ENCODE data around the gene CRYZL1. TPM values are rescaled to one million over a fixed set of nuclear protein-coding genes. Genes with fewer than 3 reads are reported as not detected.

The CRYZL1 gene
- total RNA-seq, 1 experiment from 2014 or later = 35.2 TPM

DNA sequence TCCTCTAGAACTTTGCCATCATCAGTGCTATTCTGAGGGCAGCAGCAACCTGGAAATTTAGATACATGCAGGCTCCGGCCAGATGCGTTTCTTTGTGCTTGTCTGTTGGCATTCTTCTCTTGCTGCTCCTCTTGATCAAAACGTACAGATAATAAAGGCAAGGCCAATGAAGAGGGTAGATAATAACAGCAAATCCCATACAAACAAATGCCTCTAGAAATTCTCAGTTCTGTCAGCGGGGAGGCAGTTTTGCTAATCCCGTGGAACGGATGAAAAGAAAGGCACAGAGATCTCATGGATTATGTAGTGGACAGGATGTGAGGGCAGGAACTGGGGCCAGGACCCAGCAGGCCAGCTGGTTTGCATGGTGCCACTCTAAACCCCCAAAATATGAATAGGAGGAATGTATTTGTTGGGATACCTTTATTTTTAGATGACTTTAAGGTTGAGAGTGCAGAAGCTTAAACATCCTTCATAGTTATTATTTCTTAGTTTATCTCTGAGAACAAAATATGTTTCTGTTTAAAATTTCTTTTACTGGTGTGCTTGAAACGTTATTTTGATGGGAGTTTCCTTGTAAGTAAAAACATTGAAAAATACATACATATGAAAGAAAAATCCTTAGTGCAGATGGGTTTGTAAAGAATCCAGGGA is 2.2 kb upstream of the CRYZL1 start:
- H3K4me3 Mint-ChIP-seq (ENCODE audit: unreplicated experiment) = peak overlapping the region; percentile 71
- ChIA-PET POLR2A (interaction anchor here (0.6 to 3.9 kb wide), 10 partner anchors 12 to 271 kb away, joined by 3 to 42 read pairs (median 4); no protein-coding TSS in a partner anchor), CTCF (interaction anchor here (1.0 to 1.5 kb wide), 2 partner anchors 22 to 38 kb away, joined by 3 to 6 read pairs; no protein-coding TSS in a partner anchor)
- BruUV-seq (replicated peaks) = TSS peak; percentile 44
- TF ChIP-seq, protein P1, sequence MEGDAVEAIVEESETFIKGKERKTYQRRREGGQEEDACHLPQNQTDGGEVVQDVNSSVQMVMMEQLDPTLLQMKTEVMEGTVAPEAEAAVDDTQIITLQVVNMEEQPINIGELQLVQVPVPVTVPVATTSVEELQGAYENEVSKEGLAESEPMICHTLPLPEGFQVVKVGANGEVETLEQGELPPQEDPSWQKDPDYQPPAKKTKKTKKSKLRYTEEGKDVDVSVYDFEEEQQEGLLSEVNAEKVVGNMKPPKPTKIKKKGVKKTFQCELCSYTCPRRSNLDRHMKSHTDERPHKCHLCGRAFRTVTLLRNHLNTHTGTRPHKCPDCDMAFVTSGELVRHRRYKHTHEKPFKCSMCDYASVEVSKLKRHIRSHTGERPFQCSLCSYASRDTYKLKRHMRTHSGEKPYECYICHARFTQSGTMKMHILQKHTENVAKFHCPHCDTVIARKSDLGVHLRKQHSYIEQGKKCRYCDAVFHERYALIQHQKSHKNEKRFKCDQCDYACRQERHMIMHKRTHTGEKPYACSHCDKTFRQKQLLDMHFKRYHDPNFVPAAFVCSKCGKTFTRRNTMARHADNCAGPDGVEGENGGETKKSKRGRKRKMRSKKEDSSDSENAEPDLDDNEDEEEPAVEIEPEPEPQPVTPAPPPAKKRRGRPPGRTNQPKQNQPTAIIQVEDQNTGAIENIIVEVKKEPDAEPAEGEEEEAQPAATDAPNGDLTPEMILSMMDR (IDR thresholded peaks at IDR 0.05; ENCODE audit: unreplicated experiment) = no peak
- intact Hi-C loops (cut with micrococcal nuclease) = loop anchor here (1.0 to 5.0 kb wide), 4 partner anchors 41 to 255 kb away; no protein-coding TSS in a partner anchor
- H3K4me1 Mint-ChIP-seq (ENCODE audit: insufficient read depth, unreplicated experiment) = peaks cover 30% of the 10 kb centered on the region
- no peak for DNase-seq (ENCODE audit: unreplicated experiment)
- H3K36me3 Mint-ChIP-seq (ENCODE audit: insufficient read depth, unreplicated experiment) = peaks cover 16% of the 10 kb centered on the region
- peak overlapping the region; percentile 76 for H3K27ac Mint-ChIP-seq (ENCODE audit: low read depth, unreplicated experiment)
- no peaks in the 10 kb centered on the region for H3K9me3 Mint-ChIP-seq (ENCODE audit: unreplicated experiment)
- H3K27me3 Mint-ChIP-seq (ENCODE audit: insufficient read depth, unreplicated experiment) = no peaks in the 10 kb centered on the region

DNA sequence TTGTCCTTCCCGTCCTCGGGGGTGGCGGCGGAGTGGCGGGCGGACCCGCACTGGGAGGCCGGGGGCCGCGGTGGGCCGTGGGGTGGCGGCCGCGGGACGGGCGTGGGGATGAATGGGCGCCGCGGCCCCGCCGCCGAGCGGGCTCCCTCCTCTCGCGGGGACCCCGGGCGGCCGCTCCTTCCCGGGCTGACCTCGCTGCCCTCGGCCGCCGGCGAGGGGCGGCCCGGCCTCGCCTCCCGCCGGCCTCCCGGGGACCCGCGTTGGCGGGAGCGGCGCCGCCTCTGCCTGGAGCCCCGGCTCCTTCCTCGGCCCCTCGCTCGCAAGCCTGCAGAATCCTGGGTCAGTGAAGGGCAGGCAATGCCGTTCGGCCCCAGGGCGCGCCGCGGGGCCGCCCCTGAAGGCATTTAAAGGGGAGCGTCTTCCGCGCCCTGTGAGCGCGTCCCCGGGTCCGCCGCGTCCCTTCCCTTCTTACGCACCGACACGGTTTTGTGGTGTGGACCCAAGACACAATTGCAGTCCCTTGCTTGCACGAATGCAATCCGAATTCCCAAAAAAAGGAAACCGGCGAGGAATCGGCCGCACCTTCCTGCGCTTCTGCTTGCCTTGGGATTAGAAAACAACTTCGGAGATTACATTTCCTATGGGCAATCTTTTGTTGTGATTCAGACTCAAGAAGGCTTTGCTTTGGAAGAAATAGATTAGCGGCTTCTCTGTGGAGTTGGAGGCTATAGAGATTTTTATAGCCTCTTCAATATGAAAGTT is 1.5 kb upstream of the CRYZL1 start:
- DNase-seq (ENCODE audit: unreplicated experiment) = peak; percentile 28
- TF ChIP-seq, protein P1 (IDR thresholded peaks at IDR 0.05; ENCODE audit: unreplicated experiment) = no peak
- peak overlapping the region; percentile 71 for H3K4me3 Mint-ChIP-seq (ENCODE audit: unreplicated experiment)
- no TSS peak for BruUV-seq (replicated peaks)
- H3K27me3 Mint-ChIP-seq (ENCODE audit: insufficient read depth, unreplicated experiment) = no peaks in the 10 kb centered on the region
- intact Hi-C loops (cut with micrococcal nuclease) = loop anchor here (2.0 to 5.0 kb wide), 2 partner anchors 119 to 256 kb away; no protein-coding TSS in a partner anchor
- H3K4me1 Mint-ChIP-seq (ENCODE audit: insufficient read depth, unreplicated experiment) = peaks cover 26% of the 10 kb centered on the region
- peaks cover 16% of the 10 kb centered on the region for H3K36me3 Mint-ChIP-seq (ENCODE audit: insufficient read depth, unreplicated experiment)
- ChIA-PET POLR2A (interaction anchor here (0.9 to 3.9 kb wide), 10 partner anchors 12 to 159 kb away, joined by 3 to 42 read pairs (median 4); no protein-coding TSS in a partner anchor), CTCF (no interaction called here)
- H3K27ac Mint-ChIP-seq (ENCODE audit: low read depth, unreplicated experiment) = peak overlapping the region; percentile 82
- H3K9me3 Mint-ChIP-seq (ENCODE audit: unreplicated experiment) = no peaks in the 10 kb centered on the region

DNA sequence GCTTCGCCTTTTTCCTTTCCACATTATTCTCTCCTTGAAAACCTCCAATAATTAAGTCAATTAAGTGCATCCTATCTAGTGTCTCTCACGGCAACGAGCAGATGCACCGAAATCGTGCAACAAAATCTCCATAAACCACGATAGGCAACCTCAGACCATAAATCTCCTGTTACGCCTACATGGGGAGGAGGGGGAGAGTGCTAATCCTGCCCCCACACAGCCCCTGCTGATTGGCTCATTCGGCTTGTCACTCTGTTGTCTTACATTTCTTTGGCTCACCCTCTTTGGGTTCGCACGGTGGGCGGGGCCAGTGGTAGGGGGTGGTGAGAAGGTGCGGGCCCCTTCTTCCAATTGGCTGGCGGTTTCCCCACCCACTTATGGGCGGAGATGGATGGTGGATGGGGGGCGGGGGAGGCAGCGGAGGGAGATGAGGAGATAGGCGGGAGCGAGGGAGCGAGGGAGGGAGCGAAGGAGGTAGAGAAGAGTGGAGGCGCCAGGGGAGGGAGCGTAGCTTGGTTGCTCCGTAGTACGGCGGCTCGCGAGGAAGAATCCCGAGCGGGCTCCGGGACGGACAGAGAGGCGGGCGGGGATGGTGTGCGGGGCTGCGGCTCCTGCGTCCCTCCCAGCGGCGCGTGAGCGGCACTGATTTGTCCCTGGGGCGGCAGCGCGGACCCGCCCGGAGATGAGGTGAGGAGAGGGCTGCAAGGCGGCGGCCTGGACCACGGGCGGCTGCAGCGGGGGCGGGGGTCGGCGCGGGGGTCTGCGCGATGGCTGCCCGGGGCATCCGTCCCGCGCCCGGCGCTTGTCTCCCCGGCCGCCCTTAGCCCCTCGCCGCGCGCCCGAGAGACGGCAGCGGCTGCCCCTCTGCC is 720 bp upstream of the CRYZL1 start, which contains the start of gene ITSN1:
Gene ITSN1, plus strand, starts transcription at position 475 of the 869 bp plus-strand sequence. CDS start 76,328 bp downstream, outside the sequence.
- CTCF ChIA-PET = no interaction called here
- POLR2A ChIA-PET = interaction anchor here (0.6 to 2.0 kb wide), 16 partner anchors 11 to 261 kb away, joined by 3 to 13 read pairs (median 4); partner anchors contain the start of genes DONSON and GART
- TF ChIP-seq, protein P1 (IDR thresholded peaks at IDR 0.05; ENCODE audit: unreplicated experiment) = no peak
- Mint-ChIP-seq H3K9me3 (ENCODE audit: unreplicated experiment) (no peaks in the 10 kb centered on the region), H3K27me3 (ENCODE audit: insufficient read depth, unreplicated experiment) (no peaks in the 10 kb centered on the region), H3K36me3 (ENCODE audit: insufficient read depth, unreplicated experiment) (peaks cover 16% of the 10 kb centered on the region), H3K4me1 (ENCODE audit: insufficient read depth, unreplicated experiment) (peaks cover 26% of the 10 kb centered on the region), H3K4me3 (ENCODE audit: unreplicated experiment) (peak within 1 kb of the TSS; percentile 71), H3K27ac (ENCODE audit: low read depth, unreplicated experiment) (peak within 1 kb of the TSS; percentile 82)
- peak; percentile 100 for DNase-seq (ENCODE audit: unreplicated experiment)
- intact Hi-C loops (cut with micrococcal nuclease) = loop anchor here (2.0 to 5.0 kb wide), 2 partner anchors 120 to 257 kb away; no protein-coding TSS in a partner anchor
- no TSS peak for BruUV-seq (replicated peaks)
